Ascending aorta (tissue), 2 donors: ENCODE results near the gene LGALS4. TPM values are rescaled to one million over a fixed set of nuclear protein-coding genes. Genes with fewer than 3 reads are reported as not detected.
"Not testable (repeated sequence)": the region's sequence is repeated elsewhere in the genome, so short reads cannot be mapped to it uniquely, and the experiment has no call there.

Experiments used
- DNase-seq, 2 donors: peaks; one replicate each; pipeline ENCODE4 v3.0.0-alpha.2; 2019; ENCODE audit warnings: low spot score in 2 of 2
- H3K27ac ChIP-seq, 2 donors: fragments of 200-600 bp; sonication (generic); one replicate each; pipeline ENCODE4 v1.5.1; 2016 to 2017; ENCODE audit warnings: mild to moderate bottlenecking in 1 of 2
- H3K27me3 ChIP-seq: fragments of 200-600 bp; sonication (generic); one replicate; pipeline ENCODE4 v1.5.1; 2017
- H3K36me3 ChIP-seq, 2 donors: fragments of 200-600 bp; sonication (generic); one replicate each; pipeline ENCODE4 v1.5.1; 2016
- H3K4me1 ChIP-seq, 2 donors: fragments of 200-600 bp; sonication (generic); one replicate each; pipeline ENCODE4 v1.5.1; 2016 to 2017; ENCODE audit warnings: mild to moderate bottlenecking in 1 of 2
- H3K4me3 ChIP-seq, 2 donors: fragments of 200-600 bp; sonication (generic); one replicate each; pipeline ENCODE4 v1.5.1; 2016 to 2017; ENCODE audit warnings: mild to moderate bottlenecking in 1 of 2
- H3K9me3 ChIP-seq, 2 donors: fragments of 200-600 bp; sonication (generic); one replicate each; pipeline ENCODE4 v1.5.1; 2016
- intact Hi-C: fragments of 100-400 bp; cut with DNase I; formaldehyde crosslinking; loops from one replicate; pipeline ENCODE4 v1.15.1; 2023
- total RNA-seq: library from RNA; depleted of rRNA; stranded (reverse); fragments of >200 nt; gene quantifications from one replicate; pipeline ENCODE4 v1.1.0, GENCODE V29; 2016
- TF ChIP-seq, protein P1 (sequence below), 3 experiments: fragments of 200-600 bp in 2 of 3; fragments of 450-650 bp in 1 of 3; sonication (generic) in 2 of 3; IDR thresholded peaks; one replicate each; pipeline ENCODE4 v1.5.1; 2016 to 2019; ENCODE audit warnings: antibody characterized with exemption in 3 of 3, mild to moderate bottlenecking in 1 of 3, moderate library complexity in 1 of 3

LGALS4 gene
- total RNA-seq, 1 donor from 2014 or later = not detected

GRCh38 chr19:38813323-38813722 lies 578 bp upstream of the LGALS4 start:
- DNase-seq = no peak
- Histone ChIP-seq H3K9me3 (no peaks in the 10 kb centered on the region), H3K27ac (no peak overlapping the region), H3K36me3 (peaks cover 29 to 34% of the 10 kb centered on the region in 2 donors), H3K4me1 (no peaks in the 10 kb centered on the region), H3K27me3 (no peaks in the 10 kb centered on the region), H3K4me3 (no peak overlapping the region)
- intact Hi-C loops = no loop called here
- TF ChIP-seq, protein P1, sequence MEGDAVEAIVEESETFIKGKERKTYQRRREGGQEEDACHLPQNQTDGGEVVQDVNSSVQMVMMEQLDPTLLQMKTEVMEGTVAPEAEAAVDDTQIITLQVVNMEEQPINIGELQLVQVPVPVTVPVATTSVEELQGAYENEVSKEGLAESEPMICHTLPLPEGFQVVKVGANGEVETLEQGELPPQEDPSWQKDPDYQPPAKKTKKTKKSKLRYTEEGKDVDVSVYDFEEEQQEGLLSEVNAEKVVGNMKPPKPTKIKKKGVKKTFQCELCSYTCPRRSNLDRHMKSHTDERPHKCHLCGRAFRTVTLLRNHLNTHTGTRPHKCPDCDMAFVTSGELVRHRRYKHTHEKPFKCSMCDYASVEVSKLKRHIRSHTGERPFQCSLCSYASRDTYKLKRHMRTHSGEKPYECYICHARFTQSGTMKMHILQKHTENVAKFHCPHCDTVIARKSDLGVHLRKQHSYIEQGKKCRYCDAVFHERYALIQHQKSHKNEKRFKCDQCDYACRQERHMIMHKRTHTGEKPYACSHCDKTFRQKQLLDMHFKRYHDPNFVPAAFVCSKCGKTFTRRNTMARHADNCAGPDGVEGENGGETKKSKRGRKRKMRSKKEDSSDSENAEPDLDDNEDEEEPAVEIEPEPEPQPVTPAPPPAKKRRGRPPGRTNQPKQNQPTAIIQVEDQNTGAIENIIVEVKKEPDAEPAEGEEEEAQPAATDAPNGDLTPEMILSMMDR (IDR thresholded peaks at IDR 0.05) = no peak

- TF ChIP-seq, protein P1 (IDR thresholded peaks at IDR 0.05) = no peak
- intact Hi-C loops = no loop called here
- no peak overlapping the region for H3K4me3 ChIP-seq
These were observed 520 bp downstream of the LGALS4 start for GRCh38 chr19:38812009-38812840.

GRCh38 chr19:38809592-38810252 lies 3.0 kb downstream of the LGALS4 start:
- Histone ChIP-seq H3K4me1 (no peaks in the 10 kb centered on the region), H3K9me3 (no peaks in the 10 kb centered on the region), H3K36me3 (no peaks in the 10 kb centered on the region), H3K27me3 (no peaks in the 10 kb centered on the region), H3K4me3 (no peak overlapping the region), H3K27ac (no peak overlapping the region)
- intact Hi-C loops = no loop called here
- DNase-seq = no peak
- TF ChIP-seq, protein P1 (IDR thresholded peaks at IDR 0.05) = no peak

More at GRCh38 chr19:38812009-38812840, 520 bp downstream of the LGALS4 start:
- Histone ChIP-seq H3K27me3 (no peaks in the 10 kb centered on the region), H3K9me3 (no peaks in the 10 kb centered on the region), H3K36me3 (peaks cover 23 to 24% of the 10 kb centered on the region in 2 donors), H3K4me1 (no peaks in the 10 kb centered on the region), H3K27ac (no peak overlapping the region)
- DNase-seq = no peak

DNA sequence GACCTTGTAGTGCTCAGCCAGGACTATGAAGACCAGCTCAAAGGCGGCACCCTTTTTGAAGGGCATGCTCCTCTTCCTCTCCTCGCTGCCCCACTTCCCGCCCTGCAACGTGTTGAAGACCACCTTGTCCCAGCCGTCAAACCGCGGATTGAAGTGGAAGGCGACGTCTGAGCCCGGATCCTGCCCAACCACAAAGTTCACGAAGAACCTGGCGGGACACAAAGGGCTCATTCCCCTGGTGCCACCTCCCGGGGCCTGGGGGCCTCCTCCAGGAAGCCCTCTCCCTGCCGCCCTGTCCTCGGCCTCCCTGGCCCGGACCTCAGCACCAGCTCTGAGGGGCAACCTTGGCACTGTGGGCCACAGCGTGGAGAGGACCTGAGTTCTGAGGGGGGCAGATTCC lies 4.0 kb downstream of the LGALS4 start:
- no peak for DNase-seq
- TF ChIP-seq, protein P1 (IDR thresholded peaks at IDR 0.05) = no peak
- Histone ChIP-seq H3K36me3 (no peaks in the 10 kb centered on the region), H3K4me3 (no peak overlapping the region), H3K27me3 (no peaks in the 10 kb centered on the region), H3K9me3 (no peaks in the 10 kb centered on the region), H3K27ac (no peak overlapping the region), H3K4me1 (no peaks in the 10 kb centered on the region)
- intact Hi-C loops = no loop called here

DNA sequence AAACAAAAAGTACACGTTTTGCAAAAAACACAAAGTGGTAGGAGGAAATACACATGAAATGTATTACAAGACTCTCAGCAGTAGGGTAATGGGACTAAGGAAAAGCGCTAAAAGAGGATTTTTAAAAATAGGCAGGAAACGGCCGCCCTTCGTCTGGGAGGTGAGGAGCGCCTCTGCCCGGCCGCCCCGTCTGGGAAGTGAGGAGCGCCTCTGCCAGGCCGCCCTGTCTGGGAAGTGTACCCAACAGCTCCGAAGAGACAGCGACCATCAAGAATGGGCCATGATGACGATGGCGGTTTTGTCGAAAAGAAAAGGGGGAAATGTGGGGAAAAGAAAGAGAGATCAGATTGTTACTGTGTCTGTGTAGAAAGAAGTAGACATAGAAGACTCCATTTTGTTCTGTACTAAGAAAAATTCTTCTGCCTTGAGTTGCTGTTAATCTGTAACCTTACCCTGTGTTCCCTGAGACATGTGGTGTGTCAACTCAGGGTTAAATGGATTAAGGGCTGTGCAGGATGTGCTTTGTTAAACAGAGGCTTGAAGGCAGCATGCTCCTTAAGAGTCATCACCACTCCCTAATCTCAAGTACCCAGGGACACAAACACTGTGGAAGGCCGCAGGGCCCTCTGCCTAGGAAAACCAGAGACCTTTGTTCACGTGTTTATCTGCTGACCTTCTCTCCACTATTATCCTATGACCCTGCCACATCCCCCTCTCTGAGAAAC lies 5.2 kb downstream of the LGALS4 start:
- H3K27ac ChIP-seq, H3K36me3 ChIP-seq, intact Hi-C loops, H3K4me3 ChIP-seq, H3K9me3 ChIP-seq, H3K27me3 ChIP-seq, DNase-seq, H3K4me1 ChIP-seq: not testable (repeated sequence)

GRCh38 chr19:38806371-38806770 lies 6.4 kb downstream of the LGALS4 start:
- intact Hi-C loops = no loop called here
- Histone ChIP-seq H3K4me3 (no peak overlapping the region), H3K27me3 (no peaks in the 10 kb centered on the region), H3K4me1 (no peaks in the 10 kb centered on the region), H3K9me3 (no peaks in the 10 kb centered on the region), H3K27ac (no peak overlapping the region), H3K36me3 (no peaks in the 10 kb centered on the region)
- TF ChIP-seq, protein P1 (IDR thresholded peaks at IDR 0.05) = no peak
- no peak for DNase-seq
